HEK293 (cell line): Measurements from ENCODE around the gene PLPP7.

Experiments
- CTCF ChIA-PET: fragments of 350-600 bp; formaldehyde crosslinking; extraction: SDS; loops from one replicate; lab custom pipeline; 2021; ENCODE audit warnings: antibody characterized with exemption; lab: Yijun Ruan, JAX
- POLR2A ChIA-PET: fragments of 300-600 bp; formaldehyde crosslinking; extraction: SDS; loops from one replicate; lab custom pipeline; 2020; ENCODE audit warnings: antibody characterized with exemption, inconsistent platforms; lab: Yijun Ruan, JAX
- H3K27ac ChIP-seq: fragments of 200-500 bp; sonication (Bioruptor generic); 2 replicates; pipeline ENCODE4 v1.5.1; 2014; ENCODE audit warnings: low read depth, low read length, control low read depth, inconsistent platforms; ENCODE audit errors: extremely low read depth
- H3K36me3 ChIP-seq, 2 experiments: fragments of 200-500 bp in 1 of 2; sonication (Bioruptor generic) in 1 of 2; 1 replicate in 1 of 2; 2 replicates in 1 of 2; pipeline ENCODE4 v1.5.1; 2014 to 2017; ENCODE audit warnings: inconsistent platforms in 2 of 2, low read length in 2 of 2; ENCODE audit not compliant: control insufficient read depth in 2 of 2, insufficient read depth in 1 of 2
- H3K4me1 ChIP-seq: fragments of 200-500 bp; sonication (Bioruptor generic); 2 replicates; pipeline ENCODE4 v1.5.1; 2014; ENCODE audit warnings: mild to moderate bottlenecking, low read length, inconsistent platforms; ENCODE audit not compliant: control insufficient read depth, insufficient read depth
- H3K4me3 ChIP-seq: 2 replicates; pipeline ENCODE4 v1.5.1; 2011; ENCODE audit warnings: low read depth, mild to moderate bottlenecking, control low read depth, low read length, moderate library complexity
- H3K9me3 ChIP-seq: fragments of 200-500 bp; sonication (Bioruptor generic); 2 replicates; pipeline ENCODE4 v1.5.1; 2014; ENCODE audit warnings: low read depth, low read length, inconsistent platforms; ENCODE audit not compliant: control insufficient read depth, insufficient read depth
- EGR2 ChIP-seq: fragments of 450-650 bp; formaldehyde crosslinking; IDR thresholded peaks from 2 replicates; pipeline ENCODE4 v1.5.1; 2016; ENCODE audit warnings: low read depth, missing biosample characterization, missing genetic modification characterization
- ZEB2 ChIP-seq: fragments of 450-650 bp; formaldehyde crosslinking; IDR thresholded peaks from 2 replicates; pipeline ENCODE4 v1.5.1; 2016; ENCODE audit warnings: missing biosample characterization, missing genetic modification characterization
- ZIC2 ChIP-seq: fragments of 450-650 bp; formaldehyde crosslinking; IDR thresholded peaks from 2 replicates; pipeline ENCODE4 v1.5.1; 2016; ENCODE audit warnings: missing biosample characterization, missing genetic modification characterization
- ZNF121 ChIP-seq: fragments of 450-650 bp; formaldehyde crosslinking; IDR thresholded peaks from 2 replicates; pipeline ENCODE4 v1.5.1; 2016; ENCODE audit warnings: missing biosample characterization, missing genetic modification characterization
- ZNF341 ChIP-seq: fragments of 450-650 bp; formaldehyde crosslinking; IDR thresholded peaks from 2 replicates; pipeline ENCODE4; 2016; ENCODE audit warnings: low read depth, missing biosample characterization, missing genetic modification characterization
- ZNF629 ChIP-seq: fragments of 450-650 bp; formaldehyde crosslinking; IDR thresholded peaks from 2 replicates; pipeline ENCODE4 v1.5.1; 2017; ENCODE audit warnings: missing biosample characterization, missing genetic modification characterization
- ZNF707 ChIP-seq: fragments of 450-650 bp; formaldehyde crosslinking; IDR thresholded peaks from 2 replicates; pipeline ENCODE4 v1.5.1; 2016; ENCODE audit warnings: missing biosample characterization, missing genetic modification characterization
- TF ChIP-seq, protein P1 (sequence below): fragments of 450-650 bp; formaldehyde crosslinking; IDR thresholded peaks from 2 replicates; pipeline ENCODE4 v1.5.1; 2016; ENCODE audit warnings: missing biosample characterization, missing genetic modification characterization
- TF ChIP-seq, protein P2 (sequence below): fragments of 450-650 bp; formaldehyde crosslinking; IDR thresholded peaks from 2 replicates; pipeline ENCODE4 v1.5.1; 2016; ENCODE audit warnings: missing biosample characterization, missing genetic modification characterization
- TF ChIP-seq, protein P3 (sequence below): fragments of 450-650 bp; formaldehyde crosslinking; IDR thresholded peaks from 2 replicates; pipeline ENCODE4 v1.5.1; 2016; ENCODE audit warnings: missing biosample characterization, missing genetic modification characterization

The PLPP7 gene

DNA sequence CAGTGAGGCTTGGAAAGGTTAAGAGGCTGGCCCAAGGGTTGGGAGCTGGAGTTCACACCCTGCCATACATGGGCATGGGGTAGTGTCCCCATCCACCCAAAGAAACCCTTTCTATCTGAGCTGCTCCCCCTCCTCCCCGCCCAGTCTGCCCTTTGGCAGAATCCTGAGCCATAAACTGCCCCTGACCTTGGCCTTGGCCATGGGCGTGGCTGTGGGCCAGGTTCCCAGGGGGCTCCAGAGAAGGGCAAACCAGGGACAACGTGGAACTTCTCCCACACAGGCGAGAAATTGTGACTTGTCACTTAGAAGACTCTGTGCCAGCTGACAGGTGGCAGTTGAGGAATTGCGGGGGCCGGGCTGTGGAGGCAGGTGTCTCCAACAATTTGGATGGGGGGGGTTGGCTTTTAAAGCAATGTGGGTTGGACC lies 18.0 kb upstream of the PLPP7 start:
- Histone ChIP-seq H3K9me3 (no peaks in the 10 kb centered on the region), H3K4me3 (no peak overlapping the region), H3K27ac (no peak overlapping the region), H3K36me3 (no peaks in the 10 kb centered on the region), H3K4me1 (no peaks in the 10 kb centered on the region)
- POLR2A ChIA-PET = no interaction called here
- CTCF ChIA-PET = interaction anchor here (0.5 to 1.8 kb wide), 3 partner anchors 23 to 65 kb away, joined by 3 to 5 read pairs (median 5); no protein-coding TSS in a partner anchor
- TF ChIP-seq, protein P1, sequence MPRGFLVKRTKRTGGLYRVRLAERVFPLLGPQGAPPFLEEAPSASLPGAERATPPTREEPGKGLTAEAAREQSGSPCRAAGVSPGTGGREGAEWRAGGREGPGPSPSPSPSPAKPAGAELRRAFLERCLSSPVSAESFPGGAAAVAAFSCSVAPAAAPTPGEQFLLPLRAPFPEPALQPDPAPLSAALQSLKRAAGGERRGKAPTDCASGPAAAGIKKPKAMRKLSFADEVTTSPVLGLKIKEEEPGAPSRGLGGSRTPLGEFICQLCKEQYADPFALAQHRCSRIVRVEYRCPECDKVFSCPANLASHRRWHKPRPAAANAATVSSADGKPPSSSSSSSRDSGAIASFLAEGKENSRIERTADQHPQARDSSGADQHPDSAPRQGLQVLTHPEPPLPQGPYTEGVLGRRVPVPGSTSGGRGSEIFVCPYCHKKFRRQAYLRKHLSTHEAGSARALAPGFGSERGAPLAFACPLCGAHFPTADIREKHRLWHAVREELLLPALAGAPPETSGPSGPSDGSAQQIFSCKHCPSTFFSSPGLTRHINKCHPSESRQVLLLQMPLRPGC (tag by site-specific recombination) = no peak
- 0 out of 2 replicates have a peak, but pooled peaks have one; percentile 14 for TF ChIP-seq EGR2

DNA sequence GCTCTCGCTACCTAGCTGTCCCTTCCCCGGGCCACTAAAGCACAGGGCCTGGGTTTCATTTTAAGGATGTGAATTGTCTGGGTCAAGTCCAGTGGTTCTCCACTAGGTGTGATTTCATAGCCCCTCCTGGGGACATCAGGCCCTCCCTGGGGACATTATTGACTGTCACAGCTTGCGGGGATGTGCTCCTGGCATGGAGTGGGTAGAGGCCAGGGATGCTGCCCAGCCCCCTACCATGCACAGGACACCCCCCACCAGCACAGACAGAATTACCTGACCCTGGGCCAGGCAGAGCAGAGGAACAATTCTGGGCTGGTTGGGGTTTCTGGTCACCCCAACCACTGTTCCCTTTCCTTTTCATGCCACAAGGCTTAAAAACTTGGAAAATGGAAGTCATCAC lies 17.3 kb upstream of the PLPP7 start:
- H3K4me3 ChIP-seq = no peak overlapping the region

DNA sequence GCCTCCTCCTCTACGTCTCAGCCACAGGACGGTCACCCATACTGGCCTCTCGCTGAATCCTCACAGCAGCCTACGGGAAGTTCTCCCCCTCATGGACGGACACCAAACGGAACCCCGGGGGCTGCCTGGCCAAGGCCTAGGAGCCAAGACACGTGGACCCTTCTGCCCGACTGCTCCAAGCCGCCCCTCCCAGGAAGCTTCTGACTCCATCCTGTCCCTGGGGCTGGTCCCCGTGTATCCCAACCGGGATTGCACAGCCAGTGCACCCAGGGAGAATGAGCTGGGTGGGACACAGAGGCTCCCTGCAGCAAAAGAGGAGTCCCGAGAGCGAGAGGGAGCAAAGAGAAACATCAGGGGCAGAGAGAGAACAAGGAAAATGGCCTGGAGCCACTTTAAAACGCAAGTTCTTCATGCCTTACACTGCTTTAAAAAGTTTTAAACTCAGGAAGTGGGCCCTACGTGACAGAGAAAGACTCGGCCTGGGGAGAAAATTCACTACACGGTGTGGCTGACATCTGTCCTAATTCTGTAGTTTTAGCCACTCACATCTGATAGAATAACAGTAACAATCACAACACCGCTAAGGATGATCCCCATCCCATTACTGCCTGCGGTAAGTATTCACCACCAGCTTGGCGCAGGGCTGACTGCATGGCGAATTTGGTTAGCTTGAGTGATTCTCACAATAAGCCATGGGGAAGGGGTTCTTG lies 16.2 kb upstream of the PLPP7 start:
- CTCF ChIA-PET = interaction anchor here (1.6 kb wide), 1 partner anchor 63 kb away, joined by 5 read pairs; no protein-coding TSS in a partner anchor
- no peaks in the 10 kb centered on the region for H3K9me3 ChIP-seq
- H3K4me1 ChIP-seq = no peaks in the 10 kb centered on the region
- H3K4me3 ChIP-seq = no peak overlapping the region
- H3K27ac ChIP-seq = no peak overlapping the region
- POLR2A ChIA-PET = interaction anchor here (1.0 kb wide), 1 partner anchor 57 kb away, joined by 7 read pairs; no protein-coding TSS in a partner anchor
- no peak for TF ChIP-seq ZNF121 (tag by site-specific recombination)
- TF ChIP-seq, all 188 proteins: peak for 0
- no peaks in the 10 kb centered on the region for H3K36me3 ChIP-seq

More for the DNA sequence above, 17.3 kb upstream of the PLPP7 start:
- no peak overlapping the region for H3K27ac ChIP-seq
- TF ChIP-seq ZIC2 (peak; percentile 90), ZEB2 (tag by site-specific recombination) (no peak)
- CTCF ChIA-PET = interaction anchor here (0.5 kb wide), 1 partner anchor 24 kb away, joined by 3 read pairs; no protein-coding TSS in a partner anchor
- no peaks in the 10 kb centered on the region for H3K4me1 ChIP-seq
- H3K36me3 ChIP-seq = no peaks in the 10 kb centered on the region
- H3K9me3 ChIP-seq = no peaks in the 10 kb centered on the region
- POLR2A ChIA-PET = no interaction called here

DNA sequence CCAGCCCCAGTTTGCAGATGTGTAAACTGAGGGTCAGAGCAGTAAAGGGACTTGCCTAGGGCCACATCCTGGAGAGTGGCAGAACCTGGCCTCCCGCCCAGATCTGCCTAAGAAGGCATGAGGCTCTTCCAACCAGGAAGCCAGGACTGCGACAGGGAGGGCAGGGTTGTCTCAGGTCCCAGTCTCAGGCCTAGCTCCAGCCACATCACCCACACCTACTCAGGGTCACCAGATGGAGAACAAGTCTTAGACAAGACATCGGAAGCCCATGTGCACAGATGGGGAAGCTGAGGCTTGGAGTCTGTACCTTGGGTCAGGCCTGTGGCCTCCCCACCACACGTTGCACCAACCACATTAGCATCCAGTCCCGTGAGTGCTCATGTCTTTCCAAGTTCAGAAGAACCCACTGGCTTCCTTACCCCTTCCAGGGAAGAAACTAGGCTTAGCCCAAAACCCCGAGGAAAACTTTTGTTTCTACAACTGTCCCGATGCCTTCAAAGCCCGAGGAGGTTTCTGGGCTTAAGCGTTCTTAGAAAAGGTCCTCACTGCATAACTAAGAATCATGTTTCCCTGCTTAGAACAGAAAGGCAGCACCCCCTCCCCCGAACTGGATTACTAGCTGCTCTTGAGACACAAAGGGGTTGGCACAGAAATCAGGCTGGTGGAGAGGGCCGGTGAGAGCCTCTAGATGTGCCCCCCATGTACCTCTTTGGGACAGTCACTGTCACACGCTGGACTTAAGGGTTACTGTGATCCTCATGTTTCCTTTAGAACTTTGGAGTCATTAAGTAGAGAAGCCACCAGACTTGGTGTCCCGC lies 15.5 kb upstream of the PLPP7 start:
- no peaks in the 10 kb centered on the region for H3K36me3 ChIP-seq
- H3K4me3 ChIP-seq = no peak overlapping the region
- TF ChIP-seq ZNF629 (tag by site-specific recombination) (no peak), ZNF707 (tag by site-specific recombination) (no peak), ZNF341 (tag by site-specific recombination) (peak; percentile 28)
- TF ChIP-seq, protein P2, sequence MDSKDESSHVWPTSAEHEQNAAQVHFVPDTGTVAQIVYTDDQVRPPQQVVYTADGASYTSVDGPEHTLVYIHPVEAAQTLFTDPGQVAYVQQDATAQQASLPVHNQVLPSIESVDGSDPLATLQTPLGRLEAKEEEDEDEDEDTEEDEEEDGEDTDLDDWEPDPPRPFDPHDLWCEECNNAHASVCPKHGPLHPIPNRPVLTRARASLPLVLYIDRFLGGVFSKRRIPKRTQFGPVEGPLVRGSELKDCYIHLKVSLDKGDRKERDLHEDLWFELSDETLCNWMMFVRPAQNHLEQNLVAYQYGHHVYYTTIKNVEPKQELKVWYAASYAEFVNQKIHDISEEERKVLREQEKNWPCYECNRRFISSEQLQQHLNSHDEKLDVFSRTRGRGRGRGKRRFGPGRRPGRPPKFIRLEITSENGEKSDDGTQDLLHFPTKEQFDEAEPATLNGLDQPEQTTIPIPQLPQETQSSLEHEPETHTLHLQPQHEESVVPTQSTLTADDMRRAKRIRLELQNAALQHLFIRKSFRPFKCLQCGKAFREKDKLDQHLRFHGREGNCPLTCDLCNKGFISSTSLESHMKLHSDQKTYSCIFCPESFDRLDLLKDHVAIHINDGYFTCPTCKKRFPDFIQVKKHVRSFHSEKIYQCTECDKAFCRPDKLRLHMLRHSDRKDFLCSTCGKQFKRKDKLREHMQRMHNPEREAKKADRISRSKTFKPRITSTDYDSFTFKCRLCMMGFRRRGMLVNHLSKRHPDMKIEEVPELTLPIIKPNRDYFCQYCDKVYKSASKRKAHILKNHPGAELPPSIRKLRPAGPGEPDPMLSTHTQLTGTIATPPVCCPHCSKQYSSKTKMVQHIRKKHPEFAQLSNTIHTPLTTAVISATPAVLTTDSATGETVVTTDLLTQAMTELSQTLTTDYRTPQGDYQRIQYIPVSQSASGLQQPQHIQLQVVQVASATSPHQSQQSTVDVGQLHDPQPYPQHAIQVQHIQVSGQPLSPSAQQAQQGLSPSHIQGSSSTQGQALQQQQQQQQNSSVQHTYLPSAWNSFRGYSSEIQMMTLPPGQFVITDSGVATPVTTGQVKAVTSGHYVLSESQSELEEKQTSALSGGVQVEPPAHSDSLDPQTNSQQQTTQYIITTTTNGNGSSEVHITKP (tag by site-specific recombination) = peak; percentile 48; the same call in 1 of the 2 replicates
- TF ChIP-seq, protein P3, sequence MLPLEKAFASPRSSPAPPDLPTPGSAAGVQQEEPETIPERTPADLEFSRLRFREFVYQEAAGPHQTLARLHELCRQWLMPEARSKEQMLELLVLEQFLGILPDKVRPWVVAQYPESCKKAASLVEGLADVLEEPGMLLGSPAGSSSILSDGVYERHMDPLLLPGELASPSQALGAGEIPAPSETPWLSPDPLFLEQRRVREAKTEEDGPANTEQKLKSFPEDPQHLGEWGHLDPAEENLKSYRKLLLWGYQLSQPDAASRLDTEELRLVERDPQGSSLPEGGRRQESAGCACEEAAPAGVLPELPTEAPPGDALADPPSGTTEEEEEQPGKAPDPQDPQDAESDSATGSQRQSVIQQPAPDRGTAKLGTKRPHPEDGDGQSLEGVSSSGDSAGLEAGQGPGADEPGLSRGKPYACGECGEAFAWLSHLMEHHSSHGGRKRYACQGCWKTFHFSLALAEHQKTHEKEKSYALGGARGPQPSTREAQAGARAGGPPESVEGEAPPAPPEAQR (tag by site-specific recombination) = no peak
- no peaks in the 10 kb centered on the region for H3K4me1 ChIP-seq
- no peak overlapping the region for H3K27ac ChIP-seq
- no peaks in the 10 kb centered on the region for H3K9me3 ChIP-seq
- POLR2A ChIA-PET = interaction anchor here (1.0 kb wide), 1 partner anchor 58 kb away, joined by 7 read pairs; no protein-coding TSS in a partner anchor
- CTCF ChIA-PET = interaction anchor here (1.6 kb wide), 1 partner anchor 62 kb away, joined by 5 read pairs; no protein-coding TSS in a partner anchor
